DMS53 treated with DMSO at 0.1 percent for 48 hours (cell line): ENCODE results near the gene UNG.

ENCODE experiments used
- DNase-seq: peaks from one replicate; lab custom pipeline; 2025; ENCODE audit not compliant: unreplicated experiment; lab: John Stamatoyannopoulos, UW

Gene UNG

GRCh38 chr12:109088818-109089217 lies 8.6 kb upstream of the UNG start:
- no peak for DNase-seq

- no peak for DNase-seq
These were observed 7.7 kb upstream of the UNG start for GRCh38 chr12:109089683-109090082.

GRCh38 chr12:109092497-109093021 lies 4.8 kb upstream of the UNG start:
- DNase-seq = no peak

- DNase-seq = peak; percentile 94
These were observed 4.1 kb upstream of the UNG start, which contains the start of gene ALKBH2 for GRCh38 chr12:109093022-109093918. Gene ALKBH2 (minus strand): TSS chr12:109093472. CDS start chr12:109092786, 686 bp downstream.

- DNase-seq = no peak
These were observed 310 bp upstream of the UNG start for GRCh38 chr12:109097140-109097434.

GRCh38 chr12:109098183-109098604 lies 797 bp downstream of the UNG start:
- no peak for DNase-seq

GRCh38 chr12:109098651-109099050 lies 1.3 kb downstream of the UNG start:
- DNase-seq = no peak

- DNase-seq = no peak
These were observed 2.1 kb downstream of the UNG start for GRCh38 chr12:109099431-109100020.

GRCh38 chr12:109100741-109101140 lies 3.3 kb downstream of the UNG start:
- DNase-seq = no peak

GRCh38 chr12:109102491-109102890 lies 5.1 kb downstream of the UNG start:
- no peak for DNase-seq

- no peak for DNase-seq
These were observed 7.8 kb downstream of the UNG start for GRCh38 chr12:109105176-109105575.

GRCh38 chr12:109109746-109110350 lies 12.5 kb downstream of the UNG start:
- no peak for DNase-seq

GRCh38 chr12:109110988-109111495 lies 13.6 kb downstream of the UNG start:
- DNase-seq = no peak

- DNase-seq = no peak
These were observed 15.5 kb downstream of the UNG start for GRCh38 chr12:109112720-109113465.

- no peak for DNase-seq
These were observed 16.4 kb downstream of the UNG start for GRCh38 chr12:109113661-109114321.

GRCh38 chr12:109114644-109115043 lies 17.2 kb downstream of the UNG start:
- DNase-seq = no peak

GRCh38 chr12:109115404-109115757 lies 18.0 kb downstream of the UNG start:
- no peak for DNase-seq

GRCh38 chr12:109115758-109116610 lies 18.6 kb downstream of the UNG start, which contains the start of gene ACACB:
Gene ACACB (plus strand): TSS chr12:109116587. CDS start chr12:109139406, 22,819 bp downstream.
- DNase-seq = no peak

GRCh38 chr12:109116611-109116949 lies 19.2 kb downstream of the UNG start:
- no peak for DNase-seq

- no peak for DNase-seq
These were observed 22.7 kb downstream of the UNG start for GRCh38 chr12:109120095-109120494.
